ENCODE measurements around the gene ANKS1A. TPM values are rescaled to one million over a fixed set of nuclear protein-coding genes. Genes with fewer than 3 reads are reported as not detected.
"Not testable (repeated sequence)": the region's sequence is repeated elsewhere in the genome, so short reads cannot be mapped to it uniquely, and the experiment has no call there.

The ANKS1A gene
- polyA plus RNA-seq, 1 of the 3 experiments (the other 2 are of a cell fraction), result 7.6 TPM

DNA sequence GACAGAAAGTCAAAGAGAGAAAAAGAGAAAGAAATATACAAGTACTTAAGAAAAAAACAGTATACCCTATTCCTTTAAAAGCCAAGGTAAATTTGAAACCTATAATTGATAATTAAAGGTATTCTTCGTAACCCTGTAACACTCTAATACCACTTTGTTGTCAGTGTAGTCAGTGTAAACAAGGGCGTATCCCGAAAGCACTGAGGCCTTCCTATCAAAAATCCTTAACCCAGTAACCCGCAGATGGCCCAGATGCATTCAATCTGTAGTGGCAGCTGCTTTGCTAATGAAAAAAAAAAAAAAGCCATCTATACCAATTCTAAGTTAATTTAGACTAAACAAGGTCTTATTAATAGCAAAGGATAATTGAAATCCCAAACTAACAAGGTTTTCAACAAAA is 110.9 kb downstream of the ANKS1A start:
- H3K4me1 ChIP-seq (ENCODE audit: control insufficient read depth in 1 of 2, insufficient read depth in 2 of 2, low read depth in 1 of 2, low read length in 1 of 2); H3K79me2 ChIP-seq (ENCODE audit: insufficient read depth); H3K27me3 ChIP-seq (ENCODE audit: insufficient read depth); H3F3A ChIP-seq (replicated peaks; ENCODE audit: insufficient read depth); H3K9ac ChIP-seq; H3K9me3 ChIP-seq; DNase-seq; H3K4me2 ChIP-seq; H3K9me2 ChIP-seq; H3K4me3 ChIP-seq (ENCODE audit: low read depth in 2 of 2, low read length in 1 of 2); POLR2A ChIA-PET; H3K27ac ChIP-seq (ENCODE audit: low read depth in 2 of 2, low read length in 1 of 2); H4K20me1 ChIP-seq (ENCODE audit: insufficient read depth); CTCF ChIA-PET; H2AFZ ChIP-seq (ENCODE audit: low read depth): not testable (repeated sequence)
- H3K36me3 ChIP-seq (replicated peaks in 1 of 2; ENCODE audit: control insufficient read depth in 1 of 2, insufficient read depth in 2 of 2, low read length in 1 of 2), result peaks cover 14 to 20% of the 10 kb centered on the region in 2 experiments
- WGBS (ENCODE audit: low lambda C conversion rate), result 98% methylated on average over 4 of the region's 4 CpGs

DNA sequence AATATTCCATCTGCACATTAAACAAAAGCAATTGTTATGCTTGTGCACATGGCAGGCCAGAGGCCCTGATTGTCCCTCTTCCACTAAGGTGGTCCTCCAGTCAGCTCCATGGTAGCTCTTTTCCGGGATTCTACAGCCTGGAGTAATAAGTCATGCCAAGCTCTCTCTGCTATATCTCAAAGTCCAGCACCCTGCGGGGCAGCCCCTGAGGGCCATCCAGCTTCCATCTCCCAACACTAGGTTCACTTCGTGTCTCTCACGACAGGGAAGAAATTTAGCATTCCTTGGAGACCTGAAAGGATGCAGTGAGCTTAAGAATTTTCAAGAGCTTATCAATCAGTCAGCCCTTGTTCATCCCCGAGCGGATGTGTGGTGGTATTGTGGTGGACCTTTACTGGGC is 112.3 kb downstream of the ANKS1A start:
- POLR2A ChIA-PET; H3K9me3 ChIP-seq; H3K79me2 ChIP-seq (ENCODE audit: insufficient read depth); DNase-seq; H3K27me3 ChIP-seq (ENCODE audit: insufficient read depth); H3K4me1 ChIP-seq (ENCODE audit: control insufficient read depth in 1 of 2, insufficient read depth in 2 of 2, low read depth in 1 of 2, low read length in 1 of 2); H3K27ac ChIP-seq (ENCODE audit: low read depth in 2 of 2, low read length in 1 of 2); H4K20me1 ChIP-seq (ENCODE audit: insufficient read depth); H3K9ac ChIP-seq; H3K4me3 ChIP-seq (ENCODE audit: low read depth in 2 of 2, low read length in 1 of 2); H2AFZ ChIP-seq (ENCODE audit: low read depth); H3K4me2 ChIP-seq; H3K9me2 ChIP-seq; H3F3A ChIP-seq (replicated peaks; ENCODE audit: insufficient read depth): not testable (repeated sequence)
- WGBS (ENCODE audit: low lambda C conversion rate), result 98% methylated on average over 6 of the region's 6 CpGs
- CTCF ChIA-PET, result interaction anchor here (2.9 kb wide), 1 partner anchor 14 kb away, joined by 22 read pairs; no protein-coding TSS in a partner anchor
- H3K36me3 ChIP-seq (replicated peaks in 1 of 2; ENCODE audit: control insufficient read depth in 1 of 2, insufficient read depth in 2 of 2, low read length in 1 of 2), result peaks cover 6 to 12% of the 10 kb centered on the region in 2 experiments

DNA sequence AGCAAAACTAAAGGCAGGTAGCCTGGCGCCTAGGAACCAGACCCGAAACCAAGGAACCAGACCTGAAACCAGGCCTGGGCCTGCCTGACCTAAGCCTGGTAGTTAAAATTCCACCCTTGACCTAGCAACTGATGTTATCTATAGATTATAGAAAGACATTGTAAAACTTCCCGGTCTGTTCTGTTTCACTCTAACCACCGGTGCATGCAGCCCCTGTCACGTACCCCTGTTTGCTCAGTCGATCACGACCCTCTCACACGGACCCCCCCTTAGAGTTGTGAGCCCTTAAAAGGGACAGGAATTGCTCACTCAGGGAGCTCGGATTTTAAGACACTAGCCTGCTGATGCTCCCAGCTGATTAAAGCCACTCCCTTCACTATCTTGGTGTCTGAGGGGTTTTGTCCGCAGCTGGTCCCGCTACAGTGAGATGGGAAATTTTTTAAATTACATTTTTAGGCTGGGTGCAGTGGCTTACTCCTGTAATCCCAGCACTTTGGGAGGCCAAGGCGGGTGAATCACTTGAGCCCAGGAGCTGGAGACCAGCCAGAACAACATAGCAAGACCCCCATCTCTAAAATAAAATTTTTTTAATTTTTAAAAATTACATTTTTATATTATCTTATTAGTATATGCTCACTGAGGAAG is 115.0 kb downstream of the ANKS1A start:
- POLR2A ChIA-PET, H3K9ac ChIP-seq: not testable (repeated sequence)
- CTCF ChIA-PET, result interaction anchor here (1.1 to 1.3 kb wide), 2 partner anchors 17 to 136 kb away, joined by 3 read pairs; no protein-coding TSS in a partner anchor

DNA sequence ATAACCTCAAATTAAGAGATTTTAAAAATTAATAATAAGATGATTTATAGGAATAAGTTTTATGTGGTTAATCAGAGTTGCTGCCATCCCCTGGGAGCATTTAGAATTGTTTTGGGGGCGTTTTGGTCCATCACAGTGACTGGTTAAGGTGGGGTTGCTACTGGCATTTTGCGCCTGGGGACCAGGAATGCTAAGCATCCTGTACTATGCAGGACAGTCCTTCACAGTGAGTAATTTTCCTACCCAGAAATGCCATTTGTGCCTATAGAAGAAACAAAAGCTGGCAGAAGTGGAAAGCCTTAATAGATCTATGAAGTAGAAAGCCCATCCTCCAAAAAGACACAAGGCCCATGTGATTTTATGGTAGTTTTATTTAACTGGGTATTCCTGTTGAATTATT is 118.0 kb downstream of the ANKS1A start:
- DNase-seq, result no peak
- Histone ChIP-seq H3K9me3 (no peaks in the 10 kb centered on the region), H2AFZ (ENCODE audit: low read depth) (no peak overlapping the region), H3K4me1 (ENCODE audit: control insufficient read depth in 1 of 2, insufficient read depth in 2 of 2, low read depth in 1 of 2, low read length in 1 of 2) (0 out of 4 replicates have a peak, but pooled peaks cover 0 to 4% of the 10 kb centered on the region in 2 experiments), H3K9me2 (no peaks in the 10 kb centered on the region), H3K9ac (no peak overlapping the region), H3K4me2 (no peak overlapping the region), H3K27me3 (ENCODE audit: insufficient read depth) (no peaks in the 10 kb centered on the region), H3K79me2 (ENCODE audit: insufficient read depth) (no peaks in the 10 kb centered on the region), H3K4me3 (ENCODE audit: low read depth in 2 of 2, low read length in 1 of 2) (no peak overlapping the region), H3F3A (replicated peaks; ENCODE audit: insufficient read depth) (no peaks in the 10 kb centered on the region), H3K36me3 (replicated peaks in 1 of 2; ENCODE audit: control insufficient read depth in 1 of 2, insufficient read depth in 2 of 2, low read length in 1 of 2) (peaks cover 3 to 12% of the 10 kb centered on the region in 2 experiments), H3K27ac (ENCODE audit: low read depth in 2 of 2, low read length in 1 of 2) (no peak overlapping the region), H4K20me1 (ENCODE audit: insufficient read depth) (no peaks in the 10 kb centered on the region)
- TF ChIP-seq MXI1 (IDR thresholded peaks at IDR 0.05; ENCODE audit: low read depth, low read length), result no peak
- TF ChIP-seq, protein P1, sequence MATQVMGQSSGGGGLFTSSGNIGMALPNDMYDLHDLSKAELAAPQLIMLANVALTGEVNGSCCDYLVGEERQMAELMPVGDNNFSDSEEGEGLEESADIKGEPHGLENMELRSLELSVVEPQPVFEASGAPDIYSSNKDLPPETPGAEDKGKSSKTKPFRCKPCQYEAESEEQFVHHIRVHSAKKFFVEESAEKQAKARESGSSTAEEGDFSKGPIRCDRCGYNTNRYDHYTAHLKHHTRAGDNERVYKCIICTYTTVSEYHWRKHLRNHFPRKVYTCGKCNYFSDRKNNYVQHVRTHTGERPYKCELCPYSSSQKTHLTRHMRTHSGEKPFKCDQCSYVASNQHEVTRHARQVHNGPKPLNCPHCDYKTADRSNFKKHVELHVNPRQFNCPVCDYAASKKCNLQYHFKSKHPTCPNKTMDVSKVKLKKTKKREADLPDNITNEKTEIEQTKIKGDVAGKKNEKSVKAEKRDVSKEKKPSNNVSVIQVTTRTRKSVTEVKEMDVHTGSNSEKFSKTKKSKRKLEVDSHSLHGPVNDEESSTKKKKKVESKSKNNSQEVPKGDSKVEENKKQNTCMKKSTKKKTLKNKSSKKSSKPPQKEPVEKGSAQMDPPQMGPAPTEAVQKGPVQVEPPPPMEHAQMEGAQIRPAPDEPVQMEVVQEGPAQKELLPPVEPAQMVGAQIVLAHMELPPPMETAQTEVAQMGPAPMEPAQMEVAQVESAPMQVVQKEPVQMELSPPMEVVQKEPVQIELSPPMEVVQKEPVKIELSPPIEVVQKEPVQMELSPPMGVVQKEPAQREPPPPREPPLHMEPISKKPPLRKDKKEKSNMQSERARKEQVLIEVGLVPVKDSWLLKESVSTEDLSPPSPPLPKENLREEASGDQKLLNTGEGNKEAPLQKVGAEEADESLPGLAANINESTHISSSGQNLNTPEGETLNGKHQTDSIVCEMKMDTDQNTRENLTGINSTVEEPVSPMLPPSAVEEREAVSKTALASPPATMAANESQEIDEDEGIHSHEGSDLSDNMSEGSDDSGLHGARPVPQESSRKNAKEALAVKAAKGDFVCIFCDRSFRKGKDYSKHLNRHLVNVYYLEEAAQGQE (IDR thresholded peaks at IDR 0.05; ENCODE audit: low read depth, low read length), result no peak
- TF ChIP-seq, protein P2, sequence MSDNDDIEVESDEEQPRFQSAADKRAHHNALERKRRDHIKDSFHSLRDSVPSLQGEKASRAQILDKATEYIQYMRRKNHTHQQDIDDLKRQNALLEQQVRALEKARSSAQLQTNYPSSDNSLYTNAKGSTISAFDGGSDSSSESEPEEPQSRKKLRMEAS (IDR thresholded peaks at IDR 0.05; ENCODE audit: low read depth), result no peak
- WGBS (ENCODE audit: low lambda C conversion rate), result 88% methylated on average over 2 of the region's 2 CpGs
- ChIA-PET CTCF (interaction anchor here (1.1 to 3.7 kb wide), 2 partner anchors 20 to 140 kb away, joined by 3 to 15 read pairs; no protein-coding TSS in a partner anchor), POLR2A (no interaction called here)

More for the DNA sequence above, 115.0 kb downstream of the ANKS1A start:
- H3F3A ChIP-seq (replicated peaks; ENCODE audit: insufficient read depth); DNase-seq; H3K27ac ChIP-seq (ENCODE audit: low read depth in 2 of 2, low read length in 1 of 2); H3K79me2 ChIP-seq (ENCODE audit: insufficient read depth); H3K9me3 ChIP-seq; H2AFZ ChIP-seq (ENCODE audit: low read depth); H3K4me3 ChIP-seq (ENCODE audit: low read depth in 2 of 2, low read length in 1 of 2); H3K27me3 ChIP-seq (ENCODE audit: insufficient read depth); H3K9me2 ChIP-seq; H3K4me1 ChIP-seq (ENCODE audit: control insufficient read depth in 1 of 2, insufficient read depth in 2 of 2, low read depth in 1 of 2, low read length in 1 of 2); H4K20me1 ChIP-seq (ENCODE audit: insufficient read depth); H3K4me2 ChIP-seq: not testable (repeated sequence)
- peaks cover 3 to 14% of the 10 kb centered on the region in 2 experiments for H3K36me3 ChIP-seq (replicated peaks in 1 of 2; ENCODE audit: control insufficient read depth in 1 of 2, insufficient read depth in 2 of 2, low read length in 1 of 2)
- WGBS (ENCODE audit: low lambda C conversion rate), result 84% methylated on average over 12 of the region's 12 CpGs
